IMR-90 (cell line): ENCODE measurements around the gene TNFSF9. TPM values are rescaled to one million over a fixed set of nuclear protein-coding genes. Genes with fewer than 3 reads are reported as not detected.

Source experiments
- ATAC-seq: fragments of 200-7000 bp; cut with Tn5 transposase; 2 replicates; pipeline ENCODE4 v1.9.1; 2020; ENCODE audit warnings: low read depth, mild to moderate bottlenecking, moderate library complexity
- BruUV-seq: library from RNA; stranded (reverse); fragments of 400-500 nt; replicated peaks from 2 replicates; lab custom pipeline; 2021; lab: Mats Ljungman, UMichigan
- CTCF ChIA-PET: fragments of 300-600 bp; formaldehyde crosslinking; extraction: SDS; loops from one replicate; lab custom pipeline; 2021; ENCODE audit warnings: antibody characterized with exemption; lab: Yijun Ruan, JAX
- POLR2A ChIA-PET: fragments of 300-600 bp; sonication (Branson Sonifier 250); formaldehyde crosslinking; loops from one replicate; lab custom pipeline; 2022; ENCODE audit warnings: antibody characterized with exemption; ENCODE audit not compliant: unreplicated experiment; lab: Charles Lee
- DNase-seq: peaks from one replicate; pipeline ENCODE4 v3.0.0; 2013
- H2AFZ ChIP-seq: replicated peaks from 2 replicates; pipeline ENCODE3; 2013; ENCODE audit warnings: low read length, mild to moderate bottlenecking; ENCODE audit not compliant: poor library complexity
- H2AK5ac ChIP-seq: 2 replicates; pipeline ENCODE4 v1.6.1; 2013; ENCODE audit warnings: low read depth, low read length, inconsistent platforms
- H2AK9ac ChIP-seq: replicated peaks from 2 replicates; pipeline ENCODE3; 2013; ENCODE audit warnings: mild to moderate bottlenecking, low read depth, low read length, moderate library complexity; ENCODE audit not compliant: poor library complexity
- H2BK120ac ChIP-seq: 2 replicates; pipeline ENCODE4 v1.6.1; 2013; ENCODE audit warnings: low read depth, low read length, inconsistent platforms
- H2BK15ac ChIP-seq: 3 replicates; pipeline ENCODE4 v1.6.1; 2013; ENCODE audit warnings: low read depth, low read length, inconsistent platforms
- H2BK20ac ChIP-seq: 2 replicates; pipeline ENCODE4 v1.6.1; 2013; ENCODE audit warnings: low read depth, mild to moderate bottlenecking, inconsistent platforms, low read length, moderate library complexity
- H2BK5ac ChIP-seq: 2 replicates; pipeline ENCODE4 v1.6.1; 2013; ENCODE audit warnings: mild to moderate bottlenecking, low read depth, low read length, inconsistent platforms; ENCODE audit not compliant: poor library complexity, severe bottlenecking
- H3K14ac ChIP-seq: replicated peaks from 2 replicates; pipeline ENCODE4 v1.6.1; 2013; ENCODE audit warnings: low read depth, low read length, inconsistent platforms
- H3K18ac ChIP-seq: 2 replicates; pipeline ENCODE4 v1.6.1; 2013; ENCODE audit warnings: low read depth, low read length, control low read depth
- H3K23ac ChIP-seq: 2 replicates; pipeline ENCODE4 v1.6.1; 2013; ENCODE audit warnings: low read depth, low read length, inconsistent platforms
- H3K27ac ChIP-seq: 2 replicates; pipeline ENCODE4 v1.5.1; 2013; ENCODE audit warnings: mild to moderate bottlenecking, control low read depth, low read length; ENCODE audit not compliant: insufficient read depth
- H3K27me3 ChIP-seq: 2 replicates; pipeline ENCODE4 v1.6.1; 2013; ENCODE audit warnings: low read length; ENCODE audit not compliant: control insufficient read depth, insufficient read depth
- H3K36me3 ChIP-seq: 2 replicates; pipeline ENCODE4 v1.6.1; 2013; ENCODE audit warnings: low read length, mixed read lengths; ENCODE audit not compliant: control insufficient read depth, insufficient read depth
- H3K4ac ChIP-seq: 2 replicates; pipeline ENCODE4 v1.6.1; 2013; ENCODE audit warnings: low read depth, low read length, inconsistent platforms
- H3K4me1 ChIP-seq: 2 replicates; pipeline ENCODE4 v1.6.1; 2013; ENCODE audit warnings: low read length, mixed read lengths; ENCODE audit not compliant: control insufficient read depth, insufficient read depth
- H3K4me2 ChIP-seq: 2 replicates; pipeline ENCODE4 v1.6.1; 2013; ENCODE audit warnings: low read depth, mild to moderate bottlenecking, control low read depth, low read length, moderate library complexity
- H3K4me3 ChIP-seq: 2 replicates; pipeline ENCODE4 v1.5.1; 2013; ENCODE audit warnings: low read depth, mild to moderate bottlenecking, control low read depth, low read length, moderate library complexity; ENCODE audit not compliant: insufficient read depth
- H3K56ac ChIP-seq: 2 replicates; pipeline ENCODE4 v1.6.1; 2013; ENCODE audit warnings: low read length, inconsistent platforms; ENCODE audit not compliant: insufficient read depth; ENCODE audit errors: extremely low read depth
- H3K79me1 ChIP-seq, 2 experiments: 2 replicates each; pipeline ENCODE4 v1.6.1; 2013; ENCODE audit warnings: low read length in 2 of 2, inconsistent platforms in 1 of 2, low read depth in 1 of 2
- H3K9ac ChIP-seq: 2 replicates; pipeline ENCODE4 v1.6.1; 2013; ENCODE audit warnings: low read depth, low read length, control low read depth
- H3K9me1 ChIP-seq: 2 replicates; pipeline ENCODE4 v1.6.1; 2013; ENCODE audit warnings: low read length, inconsistent platforms; ENCODE audit not compliant: insufficient read depth
- H3K9me3 ChIP-seq: 2 replicates; pipeline ENCODE4 v1.6.1; 2013; ENCODE audit warnings: low read length; ENCODE audit not compliant: control insufficient read depth, insufficient read depth
- H4K20me1 ChIP-seq: 2 replicates; pipeline ENCODE4 v1.6.1; 2013; ENCODE audit warnings: low read length, inconsistent platforms; ENCODE audit not compliant: insufficient read depth
- H4K5ac ChIP-seq: 2 replicates; pipeline ENCODE4 v1.6.1; 2013; ENCODE audit warnings: mild to moderate bottlenecking, low read depth, low read length, control low read depth
- H4K8ac ChIP-seq, 2 experiments: 2 replicates each; pipeline ENCODE4 v1.6.1; 2013; ENCODE audit warnings: low read depth in 2 of 2, low read length in 2 of 2, control low read depth in 1 of 2, inconsistent platforms in 1 of 2
- H4K91ac ChIP-seq: 2 replicates; pipeline ENCODE4 v1.6.1; 2013; ENCODE audit warnings: low read depth, low read length, inconsistent platforms; ENCODE audit not compliant: insufficient read depth
- BHLHE40 ChIP-seq: fragments of 150-350 bp; IDR thresholded peaks from 2 replicates; pipeline ENCODE4 v1.6.1; 2016; ENCODE audit warnings: mild to moderate bottlenecking, low read depth, low read length
- CEBPB ChIP-seq: IDR thresholded peaks from 2 replicates; pipeline ENCODE4 v1.6.1; 2012; ENCODE audit warnings: low read depth, low read length, improper control_type of control experiment
- CHD1 ChIP-seq: IDR thresholded peaks from 2 replicates; pipeline ENCODE4 v1.6.1; 2012; ENCODE audit warnings: low read depth, low read length, improper control_type of control experiment
- FOS ChIP-seq: fragments of 150-350 bp; IDR thresholded peaks from 2 replicates; pipeline ENCODE4 v1.6.1; 2016; ENCODE audit warnings: low read depth, low read length
- MAFK ChIP-seq: IDR thresholded peaks from 2 replicates; pipeline ENCODE4 v1.6.1; 2012; ENCODE audit warnings: low read depth, low read length, improper control_type of control experiment
- MAZ ChIP-seq: IDR thresholded peaks from 2 replicates; pipeline ENCODE4 v1.6.1; 2012; ENCODE audit warnings: low read depth, mild to moderate bottlenecking, low read length, improper control_type of control experiment, moderate library complexity, borderline replicate concordance
- MXI1 ChIP-seq: IDR thresholded peaks from 2 replicates; pipeline ENCODE4 v1.6.1; 2012; ENCODE audit warnings: low read depth, mild to moderate bottlenecking, low read length, moderate library complexity, borderline replicate concordance
- NFE2L2 ChIP-seq: fragments of 150-350 bp; IDR thresholded peaks from 2 replicates; pipeline ENCODE4 v1.6.1; 2016; ENCODE audit warnings: low read depth, mild to moderate bottlenecking, low read length
- POLR2A ChIP-seq: IDR thresholded peaks from 2 replicates; pipeline ENCODE4 v1.6.1; 2012; ENCODE audit warnings: mild to moderate bottlenecking, low read depth, low read length
- RAD21 ChIP-seq: IDR thresholded peaks from 2 replicates; pipeline ENCODE4 v1.6.1; 2012; ENCODE audit warnings: low read length, improper control_type of control experiment
- RFX5 ChIP-seq: IDR thresholded peaks from 2 replicates; pipeline ENCODE4 v1.8.0; 2012; ENCODE audit warnings: low read depth, mild to moderate bottlenecking, low read length, moderate library complexity
- SMC3 ChIP-seq: fragments of 150-350 bp; IDR thresholded peaks from 2 replicates; pipeline ENCODE4 v1.6.1; 2016; ENCODE audit warnings: low read depth, mild to moderate bottlenecking, antibody characterized with exemption, low read length, moderate library complexity
- WGBS, 2 experiments: methylation state at CpG; one replicate each; pipeline versions ENCODE4 v1.1.5 to v1.1.7; 2013; ENCODE audit warnings: missing lambda C conversion rate in 2 of 2; ENCODE audit not compliant: insufficient read length in 1 of 2; ENCODE audit errors: extremely low coverage in 2 of 2; 5-methylcytosine and 5-hydroxymethylcytosine counted together
- dilution Hi-C: fragments of 300-500 bp; cut with HindIII; formaldehyde crosslinking; loops from one replicate; pipeline ENCODE4 v1.14.3; 2018; ENCODE audit warnings: low sequenced_read_pairs; ENCODE audit not compliant: unreplicated experiment
- in situ Hi-C: fragments of 300-500 bp; cut with MboI; formaldehyde crosslinking; loops from 3 replicates; pipeline ENCODE4 v1.14.3; 2019; ENCODE audit warnings: low sequenced_read_pairs, inconsistent platforms, mixed read lengths
- intact Hi-C: fragments of 100-400 bp; cut with micrococcal nuclease; formaldehyde crosslinking; loops from 2 replicates; pipeline ENCODE4 v1.10.0; 2022
- polyA plus RNA-seq, 3 experiments: library from polyadenylated mRNA; depleted of rRNA; stranded (reverse); fragments of >200 nt; gene quantifications; 2 replicates each; pipeline ENCODE4 v1.2.3, GENCODE V29; 2012; ENCODE audit warnings: low replicate concordance in 1 of 3
- total RNA-seq: library from RNA; depleted of rRNA; stranded (reverse); fragments of >200 nt; gene quantifications from 2 replicates; pipeline ENCODE4 v1.2.3, GENCODE V29; 2012
- TF ChIP-seq, protein P1 (sequence below): conservative IDR thresholded peaks from 2 replicates; pipeline ENCODE4 v1.5.1; 2012; ENCODE audit warnings: mild to moderate bottlenecking, low read depth, low read length, improper control_type of control experiment
- TF ChIP-seq, protein P2 (sequence below): fragments of 150-350 bp; IDR thresholded peaks from 2 replicates; pipeline ENCODE4 v1.6.1; 2017; ENCODE audit warnings: mild to moderate bottlenecking, antibody characterized with exemption, low read length, low read depth
- TF ChIP-seq, protein P3 (sequence below): fragments of 150-350 bp; IDR thresholded peaks from 2 replicates; pipeline ENCODE4 v1.6.1; 2016; ENCODE audit warnings: low read depth, mild to moderate bottlenecking, low read length, moderate library complexity, borderline replicate concordance

The TNFSF9 gene
- total and polyA plus RNA-seq, 2 of the 4 experiments (the other 2 are of a cell fraction), result 0.10 TPM; not detected in 1

DNA sequence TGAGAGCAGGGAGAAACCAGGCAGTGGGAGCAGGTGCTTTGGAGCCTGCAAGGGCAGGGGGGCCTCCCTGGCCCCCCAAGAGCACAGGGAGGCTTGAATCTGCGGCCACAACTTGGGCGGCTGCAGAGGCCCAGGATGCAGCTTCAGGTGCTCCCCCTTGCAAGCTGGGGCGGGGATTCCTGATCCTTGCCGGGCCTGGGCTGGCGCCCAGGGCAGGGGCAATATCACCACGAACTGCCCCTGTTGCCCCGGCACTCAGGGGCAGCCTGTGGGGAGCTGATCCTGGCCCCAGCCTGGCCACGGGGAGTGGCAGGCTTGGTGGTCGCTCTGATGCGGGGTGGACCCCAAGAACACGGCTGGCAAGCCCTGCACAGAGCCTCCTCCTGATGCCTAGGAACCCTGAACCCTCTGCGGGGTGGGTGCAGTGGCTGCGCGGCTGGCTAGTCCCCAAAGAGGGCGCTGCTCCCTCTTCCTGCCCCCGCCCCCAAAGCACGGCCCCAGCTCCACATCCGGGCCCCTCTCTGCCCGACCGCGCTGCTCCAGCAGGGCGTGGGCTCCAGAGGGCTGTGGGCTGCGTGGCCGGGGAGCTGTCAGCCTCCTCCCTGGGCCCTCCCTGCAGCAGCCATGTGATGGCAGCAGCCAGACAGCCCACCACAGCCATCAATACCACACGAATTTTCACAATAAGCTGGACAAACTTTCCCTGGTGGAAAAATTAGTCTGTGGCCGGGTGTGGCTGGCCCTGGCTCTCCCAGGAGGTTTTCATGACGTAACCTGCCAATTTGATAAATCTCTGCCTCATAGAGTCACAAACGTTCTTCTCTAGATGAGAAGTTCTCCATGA is 21.0 kb downstream of the TNFSF9 start:
- Histone ChIP-seq H3K56ac (no peak overlapping the region), H2BK120ac (no peak overlapping the region), H3K79me1 (no peaks in the 10 kb centered on the region), H3K4me1 (no peaks in the 10 kb centered on the region), H4K91ac (no peak overlapping the region), H3K4me3 (no peak overlapping the region), H3K18ac (no peak overlapping the region), H4K5ac (no peak overlapping the region), H3K27me3 (no peaks in the 10 kb centered on the region), H2BK20ac (no peak overlapping the region), H3K27ac (no peak overlapping the region), H3K4me2 (no peak overlapping the region), H3K9me1 (no peaks in the 10 kb centered on the region), H3K36me3 (no peaks in the 10 kb centered on the region), H2AK5ac (no peak overlapping the region), H3K14ac (no peak overlapping the region), H3K4ac (no peak overlapping the region), H2AK9ac (no peak overlapping the region), H3K9ac (no peak overlapping the region), H3K9me3 (peaks cover 6% of the 10 kb centered on the region), H4K20me1 (no peaks in the 10 kb centered on the region), H4K8ac (no peak overlapping the region), H2AFZ (no peak overlapping the region), H2BK5ac (no peak overlapping the region), H2BK15ac (no peak overlapping the region), H3K23ac (no peak overlapping the region)
- no peak for ATAC-seq
- BruUV-seq, result no TSS peak
- in situ Hi-C loops (no loop called here), dilution Hi-C loops (no loop called here), intact Hi-C loops (no loop called here)
- ChIA-PET POLR2A (no interaction called here), CTCF (no interaction called here)
- 69% methylated on average over 9 of the region's 28 CpGs; no CpG with 5 or more reads in 1 of the 2 experiments for WGBS, 2 experiments
- no peak for DNase-seq
- TF ChIP-seq RFX5, result no peak
- TF ChIP-seq CEBPB, result no peak
- no peak for TF ChIP-seq POLR2A
- no peak for TF ChIP-seq FOS
- TF ChIP-seq NFE2L2, result no peak
- no peak for TF ChIP-seq BHLHE40
- TF ChIP-seq, protein P1, sequence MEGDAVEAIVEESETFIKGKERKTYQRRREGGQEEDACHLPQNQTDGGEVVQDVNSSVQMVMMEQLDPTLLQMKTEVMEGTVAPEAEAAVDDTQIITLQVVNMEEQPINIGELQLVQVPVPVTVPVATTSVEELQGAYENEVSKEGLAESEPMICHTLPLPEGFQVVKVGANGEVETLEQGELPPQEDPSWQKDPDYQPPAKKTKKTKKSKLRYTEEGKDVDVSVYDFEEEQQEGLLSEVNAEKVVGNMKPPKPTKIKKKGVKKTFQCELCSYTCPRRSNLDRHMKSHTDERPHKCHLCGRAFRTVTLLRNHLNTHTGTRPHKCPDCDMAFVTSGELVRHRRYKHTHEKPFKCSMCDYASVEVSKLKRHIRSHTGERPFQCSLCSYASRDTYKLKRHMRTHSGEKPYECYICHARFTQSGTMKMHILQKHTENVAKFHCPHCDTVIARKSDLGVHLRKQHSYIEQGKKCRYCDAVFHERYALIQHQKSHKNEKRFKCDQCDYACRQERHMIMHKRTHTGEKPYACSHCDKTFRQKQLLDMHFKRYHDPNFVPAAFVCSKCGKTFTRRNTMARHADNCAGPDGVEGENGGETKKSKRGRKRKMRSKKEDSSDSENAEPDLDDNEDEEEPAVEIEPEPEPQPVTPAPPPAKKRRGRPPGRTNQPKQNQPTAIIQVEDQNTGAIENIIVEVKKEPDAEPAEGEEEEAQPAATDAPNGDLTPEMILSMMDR, result no peak
- TF ChIP-seq MAFK, result no peak
- no peak for TF ChIP-seq RAD21
- TF ChIP-seq, protein P2, sequence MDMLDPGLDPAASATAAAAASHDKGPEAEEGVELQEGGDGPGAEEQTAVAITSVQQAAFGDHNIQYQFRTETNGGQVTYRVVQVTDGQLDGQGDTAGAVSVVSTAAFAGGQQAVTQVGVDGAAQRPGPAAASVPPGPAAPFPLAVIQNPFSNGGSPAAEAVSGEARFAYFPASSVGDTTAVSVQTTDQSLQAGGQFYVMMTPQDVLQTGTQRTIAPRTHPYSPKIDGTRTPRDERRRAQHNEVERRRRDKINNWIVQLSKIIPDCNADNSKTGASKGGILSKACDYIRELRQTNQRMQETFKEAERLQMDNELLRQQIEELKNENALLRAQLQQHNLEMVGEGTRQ, result no peak
- TF ChIP-seq, protein P3, sequence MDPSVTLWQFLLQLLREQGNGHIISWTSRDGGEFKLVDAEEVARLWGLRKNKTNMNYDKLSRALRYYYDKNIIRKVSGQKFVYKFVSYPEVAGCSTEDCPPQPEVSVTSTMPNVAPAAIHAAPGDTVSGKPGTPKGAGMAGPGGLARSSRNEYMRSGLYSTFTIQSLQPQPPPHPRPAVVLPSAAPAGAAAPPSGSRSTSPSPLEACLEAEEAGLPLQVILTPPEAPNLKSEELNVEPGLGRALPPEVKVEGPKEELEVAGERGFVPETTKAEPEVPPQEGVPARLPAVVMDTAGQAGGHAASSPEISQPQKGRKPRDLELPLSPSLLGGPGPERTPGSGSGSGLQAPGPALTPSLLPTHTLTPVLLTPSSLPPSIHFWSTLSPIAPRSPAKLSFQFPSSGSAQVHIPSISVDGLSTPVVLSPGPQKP, result no peak
- TF ChIP-seq MXI1, result no peak
- no peak for TF ChIP-seq MAZ
- no peak for TF ChIP-seq SMC3
- TF ChIP-seq CHD1, result no peak
